Activated naive CD8-positive, alpha-beta T cell treated with anti-CD3 and anti-CD28 coated beads, Interleukin-2, amount 10 ng/mL, durations not matched to agents 7 days and 5 days (primary cell): ENCODE measurements around the gene SLCO1C1. TPM values are rescaled to one million over a fixed set of nuclear protein-coding genes. Genes with fewer than 3 reads are reported as not detected.

Experiments
- ATAC-seq: fragments of 150-1000 bp; cut with Tn5 transposase; one replicate; pipeline ENCODE4 v1.10.0; 2021; ENCODE audit warnings: low read depth, moderate library complexity
- POLR2A ChIA-PET: fragments of 350-600 bp; sonication (Branson Sonifier 250); formaldehyde crosslinking; loops from one replicate; lab custom pipeline; 2021; ENCODE audit warnings: antibody characterized with exemption; lab: Charles Lee
- DNase-seq: peaks from one replicate; pipeline ENCODE4 v3.0.0; 2021
- H3K27ac Mint-ChIP-seq: one replicate; pipeline ENCODE4 v1.8.0; 2022; ENCODE audit warnings: mild to moderate bottlenecking, mixed read lengths
- H3K27me3 Mint-ChIP-seq: one replicate; pipeline ENCODE4 v1.8.0; 2022; ENCODE audit warnings: mild to moderate bottlenecking, moderate library complexity, mixed read lengths
- H3K36me3 Mint-ChIP-seq: one replicate; pipeline ENCODE4 v1.8.0; 2021; ENCODE audit warnings: mild to moderate bottlenecking, mixed read lengths
- H3K4me1 Mint-ChIP-seq: one replicate; pipeline ENCODE4 v1.8.0; 2021; ENCODE audit warnings: mixed read lengths
- H3K4me3 Mint-ChIP-seq: one replicate; pipeline ENCODE4 v1.8.0; 2022; ENCODE audit warnings: mild to moderate bottlenecking, moderate library complexity, mixed read lengths
- H3K9me3 Mint-ChIP-seq: one replicate; pipeline ENCODE4 v1.8.0; 2021; ENCODE audit warnings: mixed read lengths
- total RNA-seq, 2 experiments: library from RNA; stranded (reverse); gene quantifications; one replicate each; pipeline ENCODE4 v1.2.3, GENCODE V29; 2021

Gene SLCO1C1
- not detected for total RNA-seq

GRCh38 chr12:20695232-20695631 is at the start of gene SLCO1C1:
SLCO1C1 (plus strand) TSS chr12:20695332; CDS start chr12:20699577, 4,245 bp downstream.
- no peaks in the 10 kb centered on the region for H3K9me3 Mint-ChIP-seq
- H3K4me1 Mint-ChIP-seq: no peaks in the 10 kb centered on the region
- POLR2A ChIA-PET: no interaction called here
- H3K27me3 Mint-ChIP-seq: peaks cover 2% of the 10 kb centered on the region
- H3K27ac Mint-ChIP-seq: no peak within 1 kb of the TSS
- ATAC-seq (no peak), DNase-seq (no peak)
- H3K36me3 Mint-ChIP-seq: no peaks in the 10 kb centered on the region
- H3K4me3 Mint-ChIP-seq: no peak within 1 kb of the TSS

GRCh38 chr12:20646239-20646827 is 48.8 kb upstream of the SLCO1C1 start:
- no peaks in the 10 kb centered on the region for H3K9me3 Mint-ChIP-seq
- no peaks in the 10 kb centered on the region for H3K36me3 Mint-ChIP-seq
- ATAC-seq: no peak
- H3K4me3 Mint-ChIP-seq: no peak overlapping the region
- no peaks in the 10 kb centered on the region for H3K4me1 Mint-ChIP-seq
- POLR2A ChIA-PET: no interaction called here
- H3K27ac Mint-ChIP-seq: no peak overlapping the region
- DNase-seq: no peak
- H3K27me3 Mint-ChIP-seq: no peaks in the 10 kb centered on the region

- DNase-seq: no peak
- ATAC-seq: no peak
- no peaks in the 10 kb centered on the region for H3K36me3 Mint-ChIP-seq
- H3K27ac Mint-ChIP-seq: no peak overlapping the region
- H3K4me1 Mint-ChIP-seq: no peaks in the 10 kb centered on the region
- no peaks in the 10 kb centered on the region for H3K27me3 Mint-ChIP-seq
- POLR2A ChIA-PET: no interaction called here
- H3K9me3 Mint-ChIP-seq: no peaks in the 10 kb centered on the region
- no peak overlapping the region for H3K4me3 Mint-ChIP-seq
Measured at GRCh38 chr12:20653871-20654270, 41.3 kb upstream of the SLCO1C1 start.

- no peak for DNase-seq
- H3K9me3 Mint-ChIP-seq: peaks cover 6% of the 10 kb centered on the region
- no peaks in the 10 kb centered on the region for H3K27me3 Mint-ChIP-seq
- no peak for ATAC-seq
- no peaks in the 10 kb centered on the region for H3K36me3 Mint-ChIP-seq
- POLR2A ChIA-PET: no interaction called here
- H3K4me1 Mint-ChIP-seq: no peaks in the 10 kb centered on the region
- H3K4me3 Mint-ChIP-seq: no peak overlapping the region
- no peak overlapping the region for H3K27ac Mint-ChIP-seq
Measured at GRCh38 chr12:20656600-20656999, 38.5 kb upstream of the SLCO1C1 start.

- Mint-ChIP-seq H3K4me1 (no peaks in the 10 kb centered on the region), H3K27ac (no peak overlapping the region), H3K9me3 (peaks cover 12% of the 10 kb centered on the region), H3K36me3 (no peaks in the 10 kb centered on the region), H3K27me3 (no peaks in the 10 kb centered on the region), H3K4me3 (no peak overlapping the region)
- no peak for DNase-seq
- ATAC-seq: no peak
- POLR2A ChIA-PET: no interaction called here
Measured at GRCh38 chr12:20657496-20657895, 37.6 kb upstream of the SLCO1C1 start.

- ATAC-seq: no peak
Measured at GRCh38 chr12:20681334-20681733, 13.8 kb upstream of the SLCO1C1 start.

GRCh38 chr12:20696181-20696905 is 1.2 kb downstream of the SLCO1C1 start:
- peaks cover 2% of the 10 kb centered on the region for H3K27me3 Mint-ChIP-seq

More at GRCh38 chr12:20681334-20681733, 13.8 kb upstream of the SLCO1C1 start:
- H3K4me3 Mint-ChIP-seq: no peak overlapping the region
- no peak overlapping the region for H3K27ac Mint-ChIP-seq
- no peak for DNase-seq
- no peaks in the 10 kb centered on the region for H3K36me3 Mint-ChIP-seq
- POLR2A ChIA-PET: no interaction called here
- peaks cover 1% of the 10 kb centered on the region for H3K9me3 Mint-ChIP-seq
- no peaks in the 10 kb centered on the region for H3K4me1 Mint-ChIP-seq
- H3K27me3 Mint-ChIP-seq: no peaks in the 10 kb centered on the region

GRCh38 chr12:20701106-20701505 is 6.0 kb downstream of the SLCO1C1 start:
- no peak overlapping the region for H3K27ac Mint-ChIP-seq
- no peaks in the 10 kb centered on the region for H3K36me3 Mint-ChIP-seq
- POLR2A ChIA-PET: no interaction called here
- ATAC-seq (no peak), DNase-seq (no peak)
- H3K9me3 Mint-ChIP-seq: no peaks in the 10 kb centered on the region
- peaks cover 2% of the 10 kb centered on the region for H3K27me3 Mint-ChIP-seq
- no peaks in the 10 kb centered on the region for H3K4me1 Mint-ChIP-seq
- no peak overlapping the region for H3K4me3 Mint-ChIP-seq

More at GRCh38 chr12:20696181-20696905, 1.2 kb downstream of the SLCO1C1 start:
- no peak overlapping the region for H3K4me3 Mint-ChIP-seq
- no peak for ATAC-seq
- no peak for DNase-seq
- POLR2A ChIA-PET: no interaction called here
- H3K36me3 Mint-ChIP-seq: no peaks in the 10 kb centered on the region
- H3K9me3 Mint-ChIP-seq: no peaks in the 10 kb centered on the region
- no peaks in the 10 kb centered on the region for H3K4me1 Mint-ChIP-seq
- H3K27ac Mint-ChIP-seq: no peak overlapping the region

GRCh38 chr12:20704860-20705259 is 9.7 kb downstream of the SLCO1C1 start:
- Mint-ChIP-seq H3K36me3 (no peaks in the 10 kb centered on the region), H3K4me3 (no peak overlapping the region), H3K4me1 (no peaks in the 10 kb centered on the region), H3K27me3 (peaks cover under 1% of the 10 kb centered on the region), H3K9me3 (no peaks in the 10 kb centered on the region), H3K27ac (no peak overlapping the region)
- POLR2A ChIA-PET: no interaction called here
- DNase-seq: no peak
- no peak for ATAC-seq

- H3K9me3 Mint-ChIP-seq: peaks cover 2% of the 10 kb centered on the region
- no peaks in the 10 kb centered on the region for H3K36me3 Mint-ChIP-seq
- H3K4me1 Mint-ChIP-seq: no peaks in the 10 kb centered on the region
- ATAC-seq (no peak), DNase-seq (no peak)
- no peak overlapping the region for H3K4me3 Mint-ChIP-seq
- H3K27ac Mint-ChIP-seq: no peak overlapping the region
- no peaks in the 10 kb centered on the region for H3K27me3 Mint-ChIP-seq
- POLR2A ChIA-PET: no interaction called here
Measured at GRCh38 chr12:20711846-20712245, 16.7 kb downstream of the SLCO1C1 start.

- POLR2A ChIA-PET: no interaction called here
- H3K27me3 Mint-ChIP-seq: no peaks in the 10 kb centered on the region
- H3K9me3 Mint-ChIP-seq: peaks cover 2% of the 10 kb centered on the region
- H3K36me3 Mint-ChIP-seq: no peaks in the 10 kb centered on the region
- H3K4me3 Mint-ChIP-seq: no peak overlapping the region
- no peaks in the 10 kb centered on the region for H3K4me1 Mint-ChIP-seq
- H3K27ac Mint-ChIP-seq: no peak overlapping the region
- no peak for ATAC-seq
- DNase-seq: no peak
Measured at GRCh38 chr12:20716037-20716436, 20.9 kb downstream of the SLCO1C1 start.

GRCh38 chr12:20716985-20717384 is 21.9 kb downstream of the SLCO1C1 start:
- no peak overlapping the region for H3K27ac Mint-ChIP-seq
- H3K27me3 Mint-ChIP-seq: no peaks in the 10 kb centered on the region
- POLR2A ChIA-PET: no interaction called here
- peaks cover 2% of the 10 kb centered on the region for H3K9me3 Mint-ChIP-seq
- no peaks in the 10 kb centered on the region for H3K36me3 Mint-ChIP-seq
- no peak for DNase-seq
- no peak overlapping the region for H3K4me3 Mint-ChIP-seq
- no peak for ATAC-seq
- H3K4me1 Mint-ChIP-seq: no peaks in the 10 kb centered on the region

GRCh38 chr12:20718294-20718693 is 23.2 kb downstream of the SLCO1C1 start:
- no peak overlapping the region for H3K4me3 Mint-ChIP-seq
- H3K27me3 Mint-ChIP-seq: no peaks in the 10 kb centered on the region
- peaks cover 2% of the 10 kb centered on the region for H3K9me3 Mint-ChIP-seq
- H3K27ac Mint-ChIP-seq: no peak overlapping the region
- no peaks in the 10 kb centered on the region for H3K4me1 Mint-ChIP-seq
- POLR2A ChIA-PET: no interaction called here
- DNase-seq: no peak
- no peak for ATAC-seq
- no peaks in the 10 kb centered on the region for H3K36me3 Mint-ChIP-seq

- POLR2A ChIA-PET: no interaction called here
- Mint-ChIP-seq H3K4me3 (no peak overlapping the region), H3K27ac (no peak overlapping the region), H3K27me3 (no peaks in the 10 kb centered on the region), H3K9me3 (no peaks in the 10 kb centered on the region), H3K4me1 (no peaks in the 10 kb centered on the region), H3K36me3 (no peaks in the 10 kb centered on the region)
- ATAC-seq: no peak
- no peak for DNase-seq
Measured at GRCh38 chr12:20722142-20722541, 27.0 kb downstream of the SLCO1C1 start.
